ENCODE data around the gene FBXW12.

The FBXW12 gene

GRCh38 chr3:48422272-48422671 is 50.3 kb downstream of the FBXW12 start:
- no peak for DNase-seq (ENCODE audit: low read depth, low spot score)

- no peak for DNase-seq (ENCODE audit: low read depth, low spot score)
Measured at GRCh38 chr3:48422681-48423080, 50.7 kb downstream of the FBXW12 start.

- DNase-seq (ENCODE audit: low read depth, low spot score): no peak
Measured at GRCh38 chr3:48423241-48423882, 51.3 kb downstream of the FBXW12 start.

GRCh38 chr3:48423883-48424695 is 52.1 kb downstream of the FBXW12 start:
- DNase-seq (ENCODE audit: low read depth, low spot score): no peak

- no peak for DNase-seq (ENCODE audit: low read depth, low spot score)
Measured at GRCh38 chr3:48425281-48425812, 53.3 kb downstream of the FBXW12 start.

GRCh38 chr3:48426401-48426909 is 54.4 kb downstream of the FBXW12 start:
- no peak for DNase-seq (ENCODE audit: low read depth, low spot score)

GRCh38 chr3:48426944-48427629 is 55.1 kb downstream of the FBXW12 start:
- DNase-seq (ENCODE audit: low read depth, low spot score): no peak

GRCh38 chr3:48427630-48427962 is 55.6 kb downstream of the FBXW12 start:
- DNase-seq (ENCODE audit: low read depth, low spot score): no peak

- no peak for DNase-seq (ENCODE audit: low read depth, low spot score)
Measured at GRCh38 chr3:48428088-48428571, 56.1 kb downstream of the FBXW12 start.

GRCh38 chr3:48428572-48429316 is 56.7 kb downstream of the FBXW12 start:
- DNase-seq (ENCODE audit: low read depth, low spot score): no peak

- DNase-seq (ENCODE audit: low read depth, low spot score): no peak
Measured at GRCh38 chr3:48429317-48429959, 57.4 kb downstream of the FBXW12 start.

- peak; percentile 94 for DNase-seq (ENCODE audit: low read depth, low spot score)
Measured at GRCh38 chr3:48429960-48430707, 58.1 kb downstream of the FBXW12 start, which contains the start of gene PLXNB1. PLXNB1 (minus strand) TSS chr3:48430086; CDS start chr3:48424611, 5,475 bp downstream.

GRCh38 chr3:48430708-48431101 is 58.7 kb downstream of the FBXW12 start:
- no peak for DNase-seq (ENCODE audit: low read depth, low spot score)

- no peak for DNase-seq (ENCODE audit: low read depth, low spot score)
Measured at GRCh38 chr3:48431224-48432029, 59.4 kb downstream of the FBXW12 start.

GRCh38 chr3:48432411-48433371 is 60.7 kb downstream of the FBXW12 start:
- DNase-seq (ENCODE audit: low read depth, low spot score): no peak

GRCh38 chr3:48433472-48434118 is 61.6 kb downstream of the FBXW12 start:
- DNase-seq (ENCODE audit: low read depth, low spot score): no peak

GRCh38 chr3:48434591-48435222 is 62.7 kb downstream of the FBXW12 start:
- DNase-seq (ENCODE audit: low read depth, low spot score): no peak
